Endodermal cell (in vitro differentiated cells): ENCODE data around the gene DYNLT1. TPM values are rescaled to one million over a fixed set of nuclear protein-coding genes. Genes with fewer than 3 reads are reported as not detected.
A peak's percentile ranks its signal among the peaks of the same experiment; 100 is the strongest.

Experiments used
- DNase-seq: peaks from one replicate; pipeline ENCODE4 v3.0.0-alpha.2; 2017
- H3K27ac ChIP-seq: 2 replicates; pipeline ENCODE4 v1.5.1; 2013; ENCODE audit warnings: mild to moderate bottlenecking, low read depth, low read length, moderate library complexity
- H3K27me3 ChIP-seq: 2 replicates; pipeline ENCODE4 v1.6.1; 2013; ENCODE audit warnings: mild to moderate bottlenecking, low read length, moderate library complexity; ENCODE audit not compliant: insufficient read depth, control insufficient read depth, poor library complexity, severe bottlenecking
- H3K36me3 ChIP-seq: 2 replicates; pipeline ENCODE4 v1.7.0; 2013; ENCODE audit warnings: mild to moderate bottlenecking, low read length, moderate library complexity; ENCODE audit not compliant: control insufficient read depth, insufficient read depth
- H3K4me1 ChIP-seq: one replicate; pipeline ENCODE4 v1.7.0; 2013; ENCODE audit warnings: low read length; ENCODE audit not compliant: control insufficient read depth, insufficient read depth
- H3K4me3 ChIP-seq: 2 replicates; pipeline ENCODE4 v1.5.1; 2013; ENCODE audit warnings: mild to moderate bottlenecking, low read length, moderate library complexity
- H3K9ac ChIP-seq: 2 replicates; pipeline ENCODE4 v1.6.1; 2013; ENCODE audit warnings: mild to moderate bottlenecking, low read length, moderate library complexity; ENCODE audit not compliant: poor library complexity, severe bottlenecking; ENCODE audit errors: extremely low read depth
- H3K9me3 ChIP-seq: 2 replicates; pipeline ENCODE4 v1.6.1; 2013; ENCODE audit warnings: mild to moderate bottlenecking, low read length, moderate library complexity; ENCODE audit not compliant: control insufficient read depth
- H3K27ac Mint-ChIP-seq: 2 replicates; pipeline ENCODE4 v1.8.0; 2020; ENCODE audit warnings: mixed read lengths
- H3K27me3 Mint-ChIP-seq: 2 replicates; pipeline ENCODE4 v1.8.0; 2021; ENCODE audit warnings: mild to moderate bottlenecking, mixed read lengths; ENCODE audit not compliant: insufficient read depth
- H3K36me3 Mint-ChIP-seq: 2 replicates; pipeline ENCODE4 v1.8.0; 2020; ENCODE audit warnings: low read depth, mixed read lengths
- H3K4me1 Mint-ChIP-seq: 2 replicates; pipeline ENCODE4 v1.8.0; 2020; ENCODE audit warnings: mixed read lengths
- H3K4me3 Mint-ChIP-seq: 2 replicates; pipeline ENCODE4 v1.8.0; 2020; ENCODE audit warnings: mild to moderate bottlenecking, moderate library complexity, mixed read lengths
- H3K9me3 Mint-ChIP-seq: 2 replicates; pipeline ENCODE4 v1.8.0; 2020; ENCODE audit warnings: mild to moderate bottlenecking, mixed read lengths
- CTCF ChIP-seq: fragments of 200-600 bp; sonication (generic); conservative IDR thresholded peaks from 2 replicates; pipeline ENCODE4 v1.5.0; 2021; ENCODE audit warnings: antibody characterized with exemption, mild to moderate bottlenecking
- WGBS, 2 experiments: methylation state at CpG; one replicate each; pipeline versions ENCODE4 v1.1.5 to v1.1.7; 2013; ENCODE audit warnings: missing lambda C conversion rate in 2 of 2, mixed read lengths in 1 of 2; ENCODE audit not compliant: insufficient coverage in 1 of 2, insufficient read length in 1 of 2; 5-methylcytosine and 5-hydroxymethylcytosine counted together
- total RNA-seq, 2 donors: library from RNA; stranded (reverse); fragmentation: NEBNext Ultra II Directional in 1 of 2; extraction: Animal tissue kit (Norgen Biotek cat#: 25700) in 1 of 2; gene quantifications; 2 replicates in 1 of 2; 3 replicates in 1 of 2; pipeline ENCODE4 v1.2.1, GENCODE V29; 2021

The DYNLT1 gene
- total RNA-seq, 2 donors from 2014 or later, result 112 to 148 TPM

- TF ChIP-seq CTCF, result no peak
- peak overlapping the region; percentile 93 for H3K9ac ChIP-seq
- peak overlapping the region; percentile 90 for H3K4me3 ChIP-seq
- H3K27me3 Mint-ChIP-seq, result peaks cover 25% of the 10 kb centered on the region
- H3K27ac Mint-ChIP-seq, result peak overlapping the region; percentile 80
- peaks cover 8% of the 10 kb centered on the region for H3K36me3 Mint-ChIP-seq
- H3K27me3 ChIP-seq, result peaks cover 11% of the 10 kb centered on the region
- H3K9me3 ChIP-seq, result no peaks in the 10 kb centered on the region
- no peaks in the 10 kb centered on the region for H3K9me3 Mint-ChIP-seq
- H3K4me1 ChIP-seq, result peaks cover 3% of the 10 kb centered on the region
- H3K4me3 Mint-ChIP-seq, result peak overlapping the region; percentile 84
- H3K36me3 ChIP-seq, result peaks cover 21% of the 10 kb centered on the region
- DNase-seq, result no peak
- 33 to 35% methylated on average over 8 to 20 of the region's 21 CpGs for WGBS, 2 experiments
- H3K4me1 Mint-ChIP-seq, result peaks cover 27% of the 10 kb centered on the region
- H3K27ac ChIP-seq, result no peak overlapping the region
Observed at GRCh38 chr6:158645064-158646022, 800 bp upstream of the DYNLT1 start.

DNA sequence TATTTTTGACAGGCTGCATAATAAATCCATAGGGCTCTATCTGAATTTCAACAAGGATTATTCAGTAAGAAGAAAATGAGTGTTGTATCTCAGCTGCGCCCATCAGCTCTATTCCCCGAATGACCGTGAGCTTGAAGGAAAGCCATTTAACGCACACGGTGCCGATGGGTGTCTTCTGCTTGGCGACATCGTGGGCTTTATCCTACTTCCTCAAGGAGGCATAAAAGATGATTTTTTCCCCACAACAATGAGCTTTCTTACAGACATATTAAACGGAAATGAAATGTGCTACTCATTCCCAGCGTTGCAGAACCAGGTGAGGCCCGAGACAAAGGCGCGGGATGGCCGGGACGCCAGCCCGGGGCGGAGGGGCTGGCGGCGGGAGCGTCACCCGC, 710 bp downstream of the DYNLT1 start:
- Histone ChIP-seq H3K36me3 (peaks cover 30% of the 10 kb centered on the region), H3K9ac (peak overlapping the region; percentile 93), H3K27ac (peak overlapping the region; percentile 87), H3K27me3 (peaks cover 11% of the 10 kb centered on the region), H3K9me3 (no peaks in the 10 kb centered on the region), H3K4me1 (peaks cover 3% of the 10 kb centered on the region), H3K4me3 (peak overlapping the region; percentile 90)
- DNase-seq, result no peak
- Mint-ChIP-seq H3K4me1 (peaks cover 41% of the 10 kb centered on the region), H3K27ac (peak overlapping the region; percentile 95), H3K9me3 (no peaks in the 10 kb centered on the region), H3K4me3 (peak overlapping the region; percentile 84), H3K36me3 (peaks cover 9% of the 10 kb centered on the region), H3K27me3 (peaks cover 25% of the 10 kb centered on the region)
- 7 to 15% methylated on average over 8 to 21 of the region's 21 CpGs for WGBS, 2 experiments
- TF ChIP-seq CTCF, result no peak

DNA sequence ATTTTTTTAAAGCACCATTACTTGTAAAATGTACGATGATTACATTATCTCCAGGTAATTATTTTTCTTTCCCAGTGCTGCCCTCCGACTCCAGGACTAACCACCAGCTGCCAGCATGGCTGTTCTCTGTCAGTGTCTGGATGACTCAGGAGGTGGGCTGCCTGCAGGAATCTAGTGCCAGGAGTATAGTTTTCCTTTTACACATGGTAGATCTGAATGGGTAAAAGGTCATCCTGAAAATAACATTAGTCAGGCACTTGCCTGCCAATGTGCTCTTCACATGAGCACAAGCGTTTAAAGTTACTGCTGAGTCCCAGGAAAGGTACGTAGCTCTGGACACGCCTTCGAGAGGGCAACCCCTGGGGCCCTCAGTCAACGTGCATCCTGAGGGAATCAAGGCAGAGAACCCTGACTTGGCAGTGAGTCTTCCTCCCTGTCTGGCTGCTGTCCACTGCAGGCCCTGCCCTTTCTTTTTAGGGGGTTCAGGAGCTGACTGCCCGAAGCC, 2.4 kb downstream of the DYNLT1 start:
- H3K9me3 Mint-ChIP-seq, result no peaks in the 10 kb centered on the region
- peaks cover 3% of the 10 kb centered on the region for H3K4me1 ChIP-seq
- peaks cover 36% of the 10 kb centered on the region for H3K36me3 ChIP-seq
- peak; percentile 24 for DNase-seq
- peaks cover 44% of the 10 kb centered on the region for H3K4me1 Mint-ChIP-seq
- no peaks in the 10 kb centered on the region for H3K9me3 ChIP-seq
- no peak overlapping the region for H3K27ac ChIP-seq
- H3K36me3 Mint-ChIP-seq, result peaks cover 18% of the 10 kb centered on the region
- H3K4me3 Mint-ChIP-seq, result no peak overlapping the region
- H3K9ac ChIP-seq, result no peak overlapping the region
- H3K4me3 ChIP-seq, result peak overlapping the region; percentile 90
- peaks cover 21% of the 10 kb centered on the region for H3K27me3 Mint-ChIP-seq
- TF ChIP-seq CTCF, result no peak
- WGBS, 2 experiments, result 94% methylated on average over 6 to 8 of the region's 8 CpGs
- H3K27me3 ChIP-seq, result peaks cover 11% of the 10 kb centered on the region
- H3K27ac Mint-ChIP-seq, result no peak overlapping the region
